ENCODE measurements around the gene INAFM2. TPM values are rescaled to one million over a fixed set of nuclear protein-coding genes. Genes with fewer than 3 reads are reported as not detected.

The INAFM2 gene
- total and polyA plus RNA-seq, 5 donors from 2014 or later, result 0.67 to 10.0 (median 2.1) TPM

DNA sequence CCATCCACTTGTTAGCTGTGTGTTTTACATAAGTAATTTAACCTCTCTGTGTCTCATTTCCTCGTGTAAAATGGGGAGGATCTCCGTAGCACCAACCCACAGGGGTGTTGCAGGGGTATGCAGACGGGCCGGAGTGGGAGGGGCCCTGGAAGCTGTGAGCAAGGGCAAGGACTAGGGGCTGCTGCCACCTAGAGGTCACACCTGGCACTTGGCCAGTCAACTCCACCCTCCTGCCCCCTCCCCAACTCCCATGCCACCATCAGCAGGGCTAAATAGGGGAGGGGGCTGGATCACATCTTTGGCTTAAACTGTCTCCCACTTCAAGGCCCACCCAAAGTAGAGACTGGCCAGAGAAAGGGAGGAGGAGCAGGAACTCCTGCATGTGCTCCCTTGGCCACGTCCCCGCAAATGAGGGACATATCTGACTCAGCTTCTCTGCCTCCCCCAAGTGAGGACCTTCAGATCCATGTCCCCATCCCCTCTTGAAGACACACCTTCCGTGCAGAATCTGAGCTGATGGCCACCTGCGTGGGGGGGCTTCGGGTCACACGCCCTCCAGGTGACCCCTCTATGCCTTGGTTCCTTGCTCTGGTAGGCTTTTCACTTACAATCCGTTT is 14.7 kb downstream of the INAFM2 start:
- Histone ChIP-seq H3K36me3 (ENCODE audit: control insufficient read depth, insufficient read depth, low read length) (no peaks in the 10 kb centered on the region), H3K4me3 (ENCODE audit: low read depth, low read length) (no peak overlapping the region), H3K9me3 (ENCODE audit: control insufficient read depth in 2 of 2, low read length in 2 of 2) (no peaks in the 10 kb centered on the region), H3K27ac (ENCODE audit: insufficient read depth, low read length, poor library complexity, severe bottlenecking) (no peak overlapping the region), H3K27me3 (ENCODE audit: control insufficient read depth, insufficient read depth, low read length) (no peaks in the 10 kb centered on the region), H3K4me1 (ENCODE audit: control insufficient read depth, insufficient read depth, low read length, poor library complexity, severe bottlenecking) (peaks cover 7% of the 10 kb centered on the region)
- H3K27me3 Mint-ChIP-seq, result peaks cover 5% of the 10 kb centered on the region
- H3K4me1 Mint-ChIP-seq, result peaks cover 0 to 16% (median 6%) of the 10 kb centered on the region in 4 donors
- peak overlapping the region in 1 of 4 donors; percentile 3 for H3K4me3 Mint-ChIP-seq
- peaks cover 0 to 2% (median 0%) of the 10 kb centered on the region in 7 donors for H3K9me3 Mint-ChIP-seq
- peak; percentile 83 to 87 for ATAC-seq (ENCODE audit: low read depth in 2 of 2)
- peak; percentile 63 to 82 (median 73) for DNase-seq
- no peaks in the 10 kb centered on the region for H3K36me3 Mint-ChIP-seq
- H3K27ac Mint-ChIP-seq, result no peak overlapping the region

DNA sequence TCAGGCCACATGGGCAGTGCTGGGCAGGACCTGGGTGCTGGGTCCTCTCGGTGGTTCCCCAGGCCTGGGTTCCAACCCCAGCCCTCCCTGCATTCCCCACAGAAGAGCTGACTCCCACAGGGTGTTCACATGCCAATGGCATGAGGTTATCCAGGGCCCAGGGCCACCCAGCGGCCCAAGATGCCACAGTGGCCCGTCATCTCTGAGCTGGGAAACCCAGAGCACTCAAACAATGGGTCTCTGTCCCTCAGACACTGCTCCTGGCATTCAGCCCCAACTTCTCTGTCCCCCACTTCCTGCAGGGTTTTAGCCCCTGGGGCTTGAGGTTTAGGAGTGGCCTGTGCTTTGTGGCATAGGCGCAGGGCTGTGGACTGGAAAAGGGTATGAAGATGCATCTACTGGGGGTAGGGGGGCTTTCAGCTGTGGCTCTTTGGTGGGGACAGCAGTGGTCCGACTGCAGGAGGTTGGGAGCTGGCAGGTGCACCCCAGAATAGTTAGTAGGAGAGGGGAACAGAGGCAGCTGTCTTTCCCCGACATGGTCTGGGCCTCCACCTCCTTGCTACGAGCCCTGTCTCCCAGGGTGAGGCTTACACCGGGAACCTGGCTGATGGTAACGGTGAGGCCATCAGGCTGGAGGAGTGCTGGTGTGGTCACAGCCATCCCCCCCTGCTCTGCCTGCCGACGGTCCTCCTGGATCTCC is 15.6 kb downstream of the INAFM2 start:
- H3K27ac ChIP-seq (ENCODE audit: insufficient read depth, low read length, poor library complexity, severe bottlenecking), result no peak overlapping the region
- H3K4me3 Mint-ChIP-seq, result no peak overlapping the region
- ATAC-seq (ENCODE audit: low read depth in 2 of 2) (no peak), DNase-seq (no peak)
- peaks cover 7% of the 10 kb centered on the region for H3K4me1 ChIP-seq (ENCODE audit: control insufficient read depth, insufficient read depth, low read length, poor library complexity, severe bottlenecking)
- H3K4me3 ChIP-seq (ENCODE audit: low read depth, low read length), result no peak overlapping the region
- H3K4me1 Mint-ChIP-seq, result peaks cover 0 to 10% (median 5%) of the 10 kb centered on the region in 4 donors
- H3K36me3 ChIP-seq (ENCODE audit: control insufficient read depth, insufficient read depth, low read length), result no peaks in the 10 kb centered on the region
- H3K36me3 Mint-ChIP-seq, result no peaks in the 10 kb centered on the region
- H3K9me3 ChIP-seq (ENCODE audit: control insufficient read depth in 2 of 2, low read length in 2 of 2), result no peaks in the 10 kb centered on the region
- H3K9me3 Mint-ChIP-seq, result no peaks in the 10 kb centered on the region
- peaks cover 5% of the 10 kb centered on the region for H3K27me3 Mint-ChIP-seq
- H3K27me3 ChIP-seq (ENCODE audit: control insufficient read depth, insufficient read depth, low read length), result no peaks in the 10 kb centered on the region
- no peak overlapping the region for H3K27ac Mint-ChIP-seq

DNA sequence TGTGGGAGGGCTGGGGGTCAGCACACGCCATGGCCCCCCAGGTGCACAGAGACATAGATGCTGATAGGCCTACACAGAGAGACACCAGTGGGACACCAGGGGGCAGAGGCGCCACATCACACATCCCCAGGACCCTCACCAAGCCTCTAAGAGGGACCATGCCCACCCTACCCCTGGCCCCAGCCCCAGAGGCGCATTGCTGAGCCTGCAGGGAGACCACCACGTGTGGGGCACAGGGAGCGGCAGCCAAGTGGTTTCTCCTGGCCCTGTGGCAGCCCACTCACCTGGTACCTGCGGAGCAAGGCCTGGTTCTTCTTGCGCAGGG is 16.1 kb downstream of the INAFM2 start:
- no peaks in the 10 kb centered on the region for H3K9me3 Mint-ChIP-seq
- peaks cover 9% of the 10 kb centered on the region for H3K4me1 ChIP-seq (ENCODE audit: control insufficient read depth, insufficient read depth, low read length, poor library complexity, severe bottlenecking)
- H3K9me3 ChIP-seq (ENCODE audit: control insufficient read depth in 2 of 2, low read length in 2 of 2), result no peaks in the 10 kb centered on the region
- no peak overlapping the region for H3K27ac Mint-ChIP-seq
- ATAC-seq (ENCODE audit: low read depth in 2 of 2) (no peak), DNase-seq (no peak)
- H3K4me3 ChIP-seq (ENCODE audit: low read depth, low read length), result no peak overlapping the region
- peaks cover 5% of the 10 kb centered on the region for H3K27me3 Mint-ChIP-seq
- no peaks in the 10 kb centered on the region for H3K27me3 ChIP-seq (ENCODE audit: control insufficient read depth, insufficient read depth, low read length)
- H3K4me3 Mint-ChIP-seq, result no peak overlapping the region
- no peak overlapping the region for H3K27ac ChIP-seq (ENCODE audit: insufficient read depth, low read length, poor library complexity, severe bottlenecking)
- H3K4me1 Mint-ChIP-seq, result peaks cover 0 to 8% (median 6%) of the 10 kb centered on the region in 4 donors
- H3K36me3 ChIP-seq (ENCODE audit: control insufficient read depth, insufficient read depth, low read length), result no peaks in the 10 kb centered on the region
- H3K36me3 Mint-ChIP-seq, result no peaks in the 10 kb centered on the region

DNA sequence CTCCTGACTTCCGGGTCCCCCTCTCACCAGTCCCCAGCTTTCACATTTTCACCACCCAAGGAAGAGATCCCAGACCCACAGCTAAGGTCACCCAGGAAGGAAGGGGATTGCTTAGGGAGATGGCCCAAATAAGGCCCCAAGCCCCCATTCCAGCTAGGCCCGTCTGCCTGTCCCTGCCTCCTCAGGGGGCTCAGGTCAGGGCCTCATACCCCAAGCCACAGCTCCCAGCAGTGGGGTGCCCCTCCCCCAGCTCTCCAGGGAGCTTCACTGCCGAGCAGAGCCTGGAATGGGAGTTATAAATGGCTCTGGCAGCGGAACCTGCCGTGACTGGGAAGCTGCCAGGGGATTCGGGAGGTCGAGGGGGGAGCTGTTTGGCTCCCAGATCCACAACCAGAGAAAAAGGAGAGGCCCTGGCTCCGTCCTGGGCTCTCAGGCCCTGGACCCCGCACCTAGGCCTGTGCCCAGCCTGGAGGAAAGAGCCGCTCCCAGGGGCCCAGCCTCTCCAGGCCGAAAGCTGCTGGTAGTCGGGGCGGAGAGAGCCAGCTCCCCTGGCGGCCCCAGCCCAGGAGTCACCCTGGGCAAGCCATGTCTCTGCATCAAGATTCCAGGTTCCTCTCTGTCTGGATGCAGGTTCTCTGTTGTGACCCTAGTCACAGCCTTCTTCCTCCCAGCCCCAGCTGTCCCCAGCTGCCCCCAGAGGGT is 16.7 kb downstream of the INAFM2 start:
- H3K36me3 Mint-ChIP-seq, result no peaks in the 10 kb centered on the region
- Histone ChIP-seq H3K4me3 (ENCODE audit: low read depth, low read length) (no peak overlapping the region), H3K4me1 (ENCODE audit: control insufficient read depth, insufficient read depth, low read length, poor library complexity, severe bottlenecking) (peaks cover 12% of the 10 kb centered on the region), H3K27ac (ENCODE audit: insufficient read depth, low read length, poor library complexity, severe bottlenecking) (no peak overlapping the region), H3K27me3 (ENCODE audit: control insufficient read depth, insufficient read depth, low read length) (no peaks in the 10 kb centered on the region), H3K9me3 (ENCODE audit: control insufficient read depth in 2 of 2, low read length in 2 of 2) (no peaks in the 10 kb centered on the region), H3K36me3 (ENCODE audit: control insufficient read depth, insufficient read depth, low read length) (no peaks in the 10 kb centered on the region)
- DNase-seq (no peak), ATAC-seq (ENCODE audit: low read depth in 2 of 2) (no peak)
- peaks cover 5% of the 10 kb centered on the region for H3K27me3 Mint-ChIP-seq
- H3K4me1 Mint-ChIP-seq, result peaks cover 0 to 9% (median 6%) of the 10 kb centered on the region in 4 donors
- no peak overlapping the region for H3K27ac Mint-ChIP-seq
- no peak overlapping the region for H3K4me3 Mint-ChIP-seq
- no peaks in the 10 kb centered on the region for H3K9me3 Mint-ChIP-seq

DNA sequence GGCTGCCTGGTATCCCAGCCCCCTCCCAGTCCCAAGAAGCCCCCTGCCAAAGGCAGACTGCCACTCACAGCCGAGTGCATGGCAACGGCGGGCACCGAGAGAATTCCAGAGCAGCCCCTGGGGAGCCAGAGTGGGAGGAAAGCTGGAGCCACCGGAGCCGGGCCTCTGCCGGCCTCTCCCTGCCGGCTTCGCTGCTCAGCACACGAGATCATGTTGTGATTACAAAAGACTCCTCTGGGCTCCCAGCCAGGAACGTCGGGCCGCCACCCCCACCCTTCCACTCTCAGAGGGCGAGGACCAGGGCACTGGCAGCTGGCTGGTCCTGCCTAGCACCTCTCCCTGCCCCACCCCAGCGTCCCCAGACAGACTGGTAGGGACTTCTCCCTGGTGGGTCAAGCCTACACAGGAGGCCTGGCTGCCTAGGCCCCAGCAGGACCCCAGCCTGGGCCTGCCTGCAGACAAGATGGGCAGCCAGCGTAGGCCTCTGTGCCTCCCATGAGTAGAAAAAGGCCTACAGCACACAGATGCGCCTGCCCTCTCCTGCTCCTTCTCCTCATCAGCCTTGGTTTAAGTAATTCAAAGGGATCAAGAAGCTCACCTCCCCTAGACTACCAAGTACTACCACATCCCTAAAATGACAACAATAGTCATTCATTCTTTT is 17.4 kb downstream of the INAFM2 start, which contains the start of gene CCDC9B:
Gene CCDC9B, minus strand, starts transcription at position 200 of the 661 bp plus-strand sequence. Its CDS starts 120 bp downstream, at position 80.
- Mint-ChIP-seq H3K27me3 (peaks cover 5% of the 10 kb centered on the region), H3K4me3 (no peak within 1 kb of the TSS), H3K36me3 (no peaks in the 10 kb centered on the region), H3K27ac (no peak within 1 kb of the TSS), H3K9me3 (no peaks in the 10 kb centered on the region), H3K4me1 (peaks cover 0 to 9% (median 6%) of the 10 kb centered on the region in 4 donors)
- peaks cover 12% of the 10 kb centered on the region for H3K4me1 ChIP-seq (ENCODE audit: control insufficient read depth, insufficient read depth, low read length, poor library complexity, severe bottlenecking)
- H3K4me3 ChIP-seq (ENCODE audit: low read depth, low read length), result no peak within 1 kb of the TSS
- ATAC-seq (ENCODE audit: low read depth in 2 of 2), result no peak
- H3K27me3 ChIP-seq (ENCODE audit: control insufficient read depth, insufficient read depth, low read length), result no peaks in the 10 kb centered on the region
- no peaks in the 10 kb centered on the region for H3K36me3 ChIP-seq (ENCODE audit: control insufficient read depth, insufficient read depth, low read length)
- no peak within 1 kb of the TSS for H3K27ac ChIP-seq (ENCODE audit: insufficient read depth, low read length, poor library complexity, severe bottlenecking)
- no peak for DNase-seq
- no peaks in the 10 kb centered on the region for H3K9me3 ChIP-seq (ENCODE audit: control insufficient read depth in 2 of 2, low read length in 2 of 2)

DNA sequence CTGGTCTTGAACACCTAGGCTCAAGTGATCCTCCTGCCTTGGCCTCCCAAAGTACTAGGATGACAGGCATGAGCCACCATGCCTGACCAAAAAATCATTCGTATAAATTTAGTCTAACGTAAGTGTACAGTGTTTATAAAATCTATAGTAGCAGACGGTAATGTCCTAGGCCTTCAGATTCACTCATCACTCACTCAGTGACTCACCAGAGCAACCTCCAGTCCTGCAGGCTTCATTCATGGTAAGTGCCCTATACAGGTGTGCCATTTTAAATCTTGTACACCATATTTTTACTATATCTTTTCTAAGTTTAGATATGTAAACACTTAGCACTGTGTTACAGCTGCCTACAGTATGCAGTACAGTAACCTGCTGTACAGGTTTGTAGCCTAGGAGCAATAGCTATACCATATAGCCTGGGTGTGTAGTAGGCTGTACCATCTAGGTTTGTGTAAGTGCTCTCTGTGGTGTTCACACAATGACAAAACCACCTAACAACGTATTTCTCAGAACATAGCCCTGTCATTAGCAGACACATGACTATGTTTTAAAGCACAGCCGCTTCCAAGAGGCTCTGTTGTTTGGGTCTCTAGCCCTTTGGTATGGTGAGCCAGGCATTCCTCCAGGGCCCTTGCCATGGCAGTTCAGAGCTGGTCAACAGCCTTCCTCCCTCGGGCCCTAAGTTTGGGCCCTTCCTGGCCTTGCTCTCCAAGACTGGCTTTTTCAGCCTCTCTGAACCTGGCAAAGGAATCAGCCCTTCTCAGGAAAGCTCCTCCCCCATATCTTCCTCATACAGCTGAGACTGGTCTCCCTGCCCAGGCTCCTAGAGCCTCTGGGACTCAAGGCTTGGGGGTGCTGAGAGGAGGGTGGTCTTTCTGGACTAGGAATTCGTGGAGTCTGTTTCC is 19.2 kb downstream of the INAFM2 start:
- Mint-ChIP-seq H3K4me3 (no peak overlapping the region), H3K27me3 (peaks cover 5% of the 10 kb centered on the region), H3K9me3 (no peaks in the 10 kb centered on the region), H3K27ac (no peak overlapping the region), H3K36me3 (no peaks in the 10 kb centered on the region), H3K4me1 (peaks cover 0 to 9% (median 6%) of the 10 kb centered on the region in 4 donors)
- Histone ChIP-seq H3K27ac (ENCODE audit: insufficient read depth, low read length, poor library complexity, severe bottlenecking) (no peak overlapping the region), H3K36me3 (ENCODE audit: control insufficient read depth, insufficient read depth, low read length) (no peaks in the 10 kb centered on the region), H3K4me1 (ENCODE audit: control insufficient read depth, insufficient read depth, low read length, poor library complexity, severe bottlenecking) (peaks cover 9% of the 10 kb centered on the region), H3K9me3 (ENCODE audit: control insufficient read depth in 2 of 2, low read length in 2 of 2) (no peaks in the 10 kb centered on the region), H3K4me3 (ENCODE audit: low read depth, low read length) (no peak overlapping the region), H3K27me3 (ENCODE audit: control insufficient read depth, insufficient read depth, low read length) (no peaks in the 10 kb centered on the region)
- DNase-seq (no peak), ATAC-seq (ENCODE audit: low read depth in 2 of 2) (no peak)

DNA sequence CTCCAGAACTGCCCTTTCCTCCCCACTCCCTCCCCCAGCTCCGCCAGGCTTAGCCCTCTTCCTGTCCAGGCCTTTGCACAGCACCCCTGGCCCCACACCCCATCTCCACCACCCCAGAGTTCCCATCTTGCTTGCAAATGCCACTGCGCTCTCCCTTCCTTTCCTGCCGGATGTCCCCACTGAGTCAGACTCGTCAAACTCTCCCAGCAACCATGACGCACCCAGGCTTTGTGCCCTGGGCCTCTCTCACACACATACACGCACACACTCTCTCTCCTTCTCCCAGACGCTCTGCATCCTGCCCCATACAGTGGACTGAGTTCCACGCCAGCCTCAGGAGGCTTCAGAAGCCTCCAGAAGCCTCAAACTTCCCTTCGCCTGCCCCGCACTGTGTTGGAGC is 20.0 kb downstream of the INAFM2 start:
- Histone ChIP-seq H3K4me3 (ENCODE audit: low read depth, low read length) (no peak overlapping the region), H3K27ac (ENCODE audit: insufficient read depth, low read length, poor library complexity, severe bottlenecking) (no peak overlapping the region), H3K4me1 (ENCODE audit: control insufficient read depth, insufficient read depth, low read length, poor library complexity, severe bottlenecking) (peaks cover 4% of the 10 kb centered on the region), H3K36me3 (ENCODE audit: control insufficient read depth, insufficient read depth, low read length) (no peaks in the 10 kb centered on the region), H3K27me3 (ENCODE audit: control insufficient read depth, insufficient read depth, low read length) (no peaks in the 10 kb centered on the region), H3K9me3 (ENCODE audit: control insufficient read depth in 2 of 2, low read length in 2 of 2) (no peaks in the 10 kb centered on the region)
- ATAC-seq (ENCODE audit: low read depth in 2 of 2) (no peak), DNase-seq (no peak)
- H3K4me1 Mint-ChIP-seq, result peaks cover 0 to 5% (median 2%) of the 10 kb centered on the region in 4 donors
- no peak overlapping the region for H3K27ac Mint-ChIP-seq
- H3K36me3 Mint-ChIP-seq, result no peaks in the 10 kb centered on the region
- H3K4me3 Mint-ChIP-seq, result peak overlapping the region in 1 of 4 donors; percentile 45
- H3K9me3 Mint-ChIP-seq, result no peaks in the 10 kb centered on the region
- H3K27me3 Mint-ChIP-seq, result no peaks in the 10 kb centered on the region

All from CD4-positive, CD25-positive, alpha-beta regulatory T cell (primary cell).